HCT116 (cell line): ENCODE results near the gene SPP2.

ENCODE experiments used
- EGR1 ChIP-seq: IDR thresholded peaks from 2 replicates; pipeline ENCODE4 v1.6.1; 2012; ENCODE audit warnings: low read depth
- EZH2 ChIP-seq: fragments of 200-600 bp; sonication (generic); IDR thresholded peaks from 2 replicates; pipeline ENCODE4 v1.6.1; 2017; ENCODE audit warnings: antibody characterized with exemption, mixed run types
- EZH2phosphoT487 ChIP-seq: fragments of 200-600 bp; IDR thresholded peaks from 2 replicates; pipeline ENCODE4 v1.6.1; 2018; ENCODE audit warnings: antibody characterized with exemption, borderline replicate concordance
- FOSL1 ChIP-seq: IDR thresholded peaks from 2 replicates; pipeline ENCODE4 v1.6.1; 2012; ENCODE audit warnings: low read depth
- JUND ChIP-seq: IDR thresholded peaks from 2 replicates; pipeline ENCODE4 v1.6.1; 2012
- POLR2A ChIP-seq: IDR thresholded peaks from 2 replicates; pipeline ENCODE4 v1.7.0; 2011; ENCODE audit warnings: borderline replicate concordance; ENCODE audit not compliant: insufficient read depth, insufficient read length; ENCODE audit errors: extremely low read depth
- SIN3A ChIP-seq: IDR thresholded peaks from 2 replicates; pipeline ENCODE4 v1.6.1; 2012; ENCODE audit warnings: low read depth
- SRF ChIP-seq: IDR thresholded peaks from 2 replicates; pipeline ENCODE4 v1.6.1; 2012; ENCODE audit warnings: low read depth
- TCF7L2 ChIP-seq: IDR thresholded peaks from 2 replicates; pipeline ENCODE4 v1.7.0; 2011; ENCODE audit warnings: borderline replicate concordance, inconsistent platforms; ENCODE audit not compliant: insufficient read depth, insufficient read length; ENCODE audit errors: extremely low read depth
- ZNF274 ChIP-seq: fragments of 200-500 bp; sonication (Bioruptor generic); IDR thresholded peaks from 2 replicates; pipeline ENCODE4 v1.6.1; 2014; ENCODE audit warnings: mild to moderate bottlenecking, low read depth, low read length, inconsistent platforms
- TF ChIP-seq, protein P1 (sequence below), 3 experiments: fragments of 200-600 bp in 1 of 3; sonication (generic) in 1 of 3; IDR thresholded peaks in 2 of 3; conservative IDR thresholded peaks in 1 of 3; 2 replicates each; pipeline ENCODE4 v1.5.1; 2012 to 2017; ENCODE audit warnings: low read depth in 2 of 3, low read length in 2 of 3, antibody characterized with exemption in 1 of 3, borderline replicate concordance in 1 of 3, control low read depth in 1 of 3, mild to moderate bottlenecking in 1 of 3, mixed read lengths in 1 of 3, mixed run types in 1 of 3, moderate library complexity in 1 of 3; ENCODE audit not compliant: insufficient read depth in 1 of 3
- TF ChIP-seq, protein P2 (sequence below): IDR thresholded peaks from 2 replicates; pipeline ENCODE4 v1.6.1; 2012
- TF ChIP-seq, protein P3 (sequence below): IDR thresholded peaks from 2 replicates; pipeline ENCODE4 v1.6.1; 2012
- TF ChIP-seq, protein P4 (sequence below): IDR thresholded peaks from 2 replicates; pipeline ENCODE4 v1.6.1; 2011; ENCODE audit warnings: mild to moderate bottlenecking, low read length, moderate library complexity; ENCODE audit not compliant: insufficient replicate concordance; ENCODE audit errors: extremely low read depth

DNA sequence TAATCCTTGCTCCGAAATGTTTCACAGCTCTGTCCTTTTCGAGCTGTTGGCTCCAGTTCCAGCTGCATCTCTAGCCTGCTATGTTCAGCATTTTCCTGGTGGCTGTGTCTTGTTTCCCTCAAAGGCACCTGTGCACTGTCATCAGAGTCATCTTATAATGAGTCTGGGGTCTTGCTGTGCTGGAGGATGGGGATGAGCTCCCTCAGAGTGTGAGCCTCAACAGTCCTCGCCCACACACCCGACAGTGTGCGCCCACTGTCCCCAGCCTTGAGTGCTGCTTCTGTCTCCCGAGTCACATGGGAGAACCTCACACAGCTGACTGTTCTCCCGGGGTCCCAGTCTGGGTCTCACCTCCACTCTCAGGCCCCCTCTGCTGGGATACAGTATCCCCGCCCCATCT lies 25.4 kb downstream of the SPP2 start:
- TF ChIP-seq, protein P1, sequence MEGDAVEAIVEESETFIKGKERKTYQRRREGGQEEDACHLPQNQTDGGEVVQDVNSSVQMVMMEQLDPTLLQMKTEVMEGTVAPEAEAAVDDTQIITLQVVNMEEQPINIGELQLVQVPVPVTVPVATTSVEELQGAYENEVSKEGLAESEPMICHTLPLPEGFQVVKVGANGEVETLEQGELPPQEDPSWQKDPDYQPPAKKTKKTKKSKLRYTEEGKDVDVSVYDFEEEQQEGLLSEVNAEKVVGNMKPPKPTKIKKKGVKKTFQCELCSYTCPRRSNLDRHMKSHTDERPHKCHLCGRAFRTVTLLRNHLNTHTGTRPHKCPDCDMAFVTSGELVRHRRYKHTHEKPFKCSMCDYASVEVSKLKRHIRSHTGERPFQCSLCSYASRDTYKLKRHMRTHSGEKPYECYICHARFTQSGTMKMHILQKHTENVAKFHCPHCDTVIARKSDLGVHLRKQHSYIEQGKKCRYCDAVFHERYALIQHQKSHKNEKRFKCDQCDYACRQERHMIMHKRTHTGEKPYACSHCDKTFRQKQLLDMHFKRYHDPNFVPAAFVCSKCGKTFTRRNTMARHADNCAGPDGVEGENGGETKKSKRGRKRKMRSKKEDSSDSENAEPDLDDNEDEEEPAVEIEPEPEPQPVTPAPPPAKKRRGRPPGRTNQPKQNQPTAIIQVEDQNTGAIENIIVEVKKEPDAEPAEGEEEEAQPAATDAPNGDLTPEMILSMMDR (IDR thresholded peaks at IDR 0.05 in 2 of 3, conservative IDR thresholded peaks at IDR 0.05 in 1 of 3; ENCODE audit: borderline replicate concordance in 1 of 3, insufficient read depth in 1 of 3, low read depth in 2 of 3, low read length in 2 of 3): no peak
- TF ChIP-seq, protein P2, sequence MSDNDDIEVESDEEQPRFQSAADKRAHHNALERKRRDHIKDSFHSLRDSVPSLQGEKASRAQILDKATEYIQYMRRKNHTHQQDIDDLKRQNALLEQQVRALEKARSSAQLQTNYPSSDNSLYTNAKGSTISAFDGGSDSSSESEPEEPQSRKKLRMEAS: no peak
- TF ChIP-seq FOSL1: no peak
- no peak for TF ChIP-seq SIN3A
- TF ChIP-seq POLR2A: no peak
- TF ChIP-seq ZNF274: no peak
- TF ChIP-seq, protein P3, sequence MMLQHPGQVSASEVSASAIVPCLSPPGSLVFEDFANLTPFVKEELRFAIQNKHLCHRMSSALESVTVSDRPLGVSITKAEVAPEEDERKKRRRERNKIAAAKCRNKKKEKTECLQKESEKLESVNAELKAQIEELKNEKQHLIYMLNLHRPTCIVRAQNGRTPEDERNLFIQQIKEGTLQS: no peak
- TF ChIP-seq EZH2: no peak
- TF ChIP-seq SRF: no peak
- TF ChIP-seq EGR1: no peak
- TF ChIP-seq TCF7L2: no peak
- no peak for TF ChIP-seq JUND
- no peak for TF ChIP-seq EZH2phosphoT487
- TF ChIP-seq, protein P4, sequence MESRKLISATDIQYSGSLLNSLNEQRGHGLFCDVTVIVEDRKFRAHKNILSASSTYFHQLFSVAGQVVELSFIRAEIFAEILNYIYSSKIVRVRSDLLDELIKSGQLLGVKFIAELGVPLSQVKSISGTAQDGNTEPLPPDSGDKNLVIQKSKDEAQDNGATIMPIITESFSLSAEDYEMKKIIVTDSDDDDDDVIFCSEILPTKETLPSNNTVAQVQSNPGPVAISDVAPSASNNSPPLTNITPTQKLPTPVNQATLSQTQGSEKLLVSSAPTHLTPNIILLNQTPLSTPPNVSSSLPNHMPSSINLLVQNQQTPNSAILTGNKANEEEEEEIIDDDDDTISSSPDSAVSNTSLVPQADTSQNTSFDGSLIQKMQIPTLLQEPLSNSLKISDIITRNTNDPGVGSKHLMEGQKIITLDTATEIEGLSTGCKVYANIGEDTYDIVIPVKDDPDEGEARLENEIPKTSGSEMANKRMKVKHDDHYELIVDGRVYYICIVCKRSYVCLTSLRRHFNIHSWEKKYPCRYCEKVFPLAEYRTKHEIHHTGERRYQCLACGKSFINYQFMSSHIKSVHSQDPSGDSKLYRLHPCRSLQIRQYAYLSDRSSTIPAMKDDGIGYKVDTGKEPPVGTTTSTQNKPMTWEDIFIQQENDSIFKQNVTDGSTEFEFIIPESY: no peak
